ENCODE data around the gene HDAC11. TPM values are rescaled to one million over a fixed set of nuclear protein-coding genes. Genes with fewer than 3 reads are reported as not detected.

HDAC11 gene
- total and polyA plus RNA-seq, 9 of the 15 experiments (the other 6 are each of a cell fraction or from before 2014, with no cell fraction given): 0.60 to 6.0 (median 4.5) TPM

DNA sequence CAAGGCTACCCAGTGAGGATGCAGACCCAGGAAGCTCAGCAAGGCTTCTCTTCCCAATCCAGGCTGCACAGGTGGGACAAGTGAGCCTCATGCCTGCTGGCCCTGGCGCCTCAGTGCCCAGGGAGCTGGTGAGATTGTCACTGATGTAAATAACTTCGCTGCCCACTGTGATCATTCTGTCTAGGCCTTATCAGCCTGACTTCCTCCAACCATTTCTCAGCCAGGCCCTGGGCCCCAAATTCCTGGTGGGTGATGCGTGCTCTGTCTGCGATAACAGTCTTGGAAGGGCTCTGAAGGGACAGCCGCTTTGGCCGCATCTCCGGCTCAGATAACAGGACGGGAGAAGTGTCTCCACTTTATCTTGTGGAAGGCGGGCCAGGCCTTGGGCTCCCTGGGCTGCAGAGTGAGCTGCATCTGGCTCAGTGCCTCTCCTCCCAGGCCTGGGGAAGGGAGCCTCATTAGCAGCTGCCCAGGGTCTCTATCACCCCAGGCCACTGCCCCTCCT, 66.6 kb downstream of the HDAC11 start (continued):
- TF ChIP-seq, protein P1, sequence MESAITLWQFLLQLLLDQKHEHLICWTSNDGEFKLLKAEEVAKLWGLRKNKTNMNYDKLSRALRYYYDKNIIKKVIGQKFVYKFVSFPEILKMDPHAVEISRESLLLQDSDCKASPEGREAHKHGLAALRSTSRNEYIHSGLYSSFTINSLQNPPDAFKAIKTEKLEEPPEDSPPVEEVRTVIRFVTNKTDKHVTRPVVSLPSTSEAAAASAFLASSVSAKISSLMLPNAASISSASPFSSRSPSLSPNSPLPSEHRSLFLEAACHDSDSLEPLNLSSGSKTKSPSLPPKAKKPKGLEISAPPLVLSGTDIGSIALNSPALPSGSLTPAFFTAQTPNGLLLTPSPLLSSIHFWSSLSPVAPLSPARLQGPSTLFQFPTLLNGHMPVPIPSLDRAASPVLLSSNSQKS (CRISPR knock-in tag; IDR thresholded peaks at IDR 0.05): no peak
- TF ChIP-seq NFYB (IDR thresholded peaks at IDR 0.05; ENCODE audit: extremely low read depth, insufficient read length): no peak
- no peak for TF ChIP-seq SREBF2 (CRISPR knock-in tag; IDR thresholded peaks at IDR 0.05)
- TF ChIP-seq, protein P2, sequence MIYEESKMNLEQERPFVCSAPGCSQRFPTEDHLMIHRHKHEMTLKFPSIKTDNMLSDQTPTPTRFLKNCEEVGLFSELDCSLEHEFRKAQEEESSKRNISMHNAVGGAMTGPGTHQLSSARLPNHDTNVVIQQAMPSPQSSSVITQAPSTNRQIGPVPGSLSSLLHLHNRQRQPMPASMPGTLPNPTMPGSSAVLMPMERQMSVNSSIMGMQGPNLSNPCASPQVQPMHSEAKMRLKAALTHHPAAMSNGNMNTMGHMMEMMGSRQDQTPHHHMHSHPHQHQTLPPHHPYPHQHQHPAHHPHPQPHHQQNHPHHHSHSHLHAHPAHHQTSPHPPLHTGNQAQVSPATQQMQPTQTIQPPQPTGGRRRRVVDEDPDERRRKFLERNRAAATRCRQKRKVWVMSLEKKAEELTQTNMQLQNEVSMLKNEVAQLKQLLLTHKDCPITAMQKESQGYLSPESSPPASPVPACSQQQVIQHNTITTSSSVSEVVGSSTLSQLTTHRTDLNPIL (CRISPR knock-in tag; IDR thresholded peaks at IDR 0.05): no peak
- no peak for TF ChIP-seq ZNF695 (CRISPR knock-in tag; IDR thresholded peaks at IDR 0.05)
- TF ChIP-seq TRIM24 (IDR thresholded peaks at IDR 0.05): peak; percentile 89 to 95
- TF ChIP-seq HCFC1 (IDR thresholded peaks at IDR 0.05; ENCODE audit: low read depth, low read length): no peak
- TF ChIP-seq RBM25 (IDR thresholded peaks at IDR 0.05; ENCODE audit: low read depth, low read length, severe bottlenecking): no peak
- no peak for TF ChIP-seq CHD2 (IDR thresholded peaks at IDR 0.05; ENCODE audit: low read depth, low read length)
- no peak for TF ChIP-seq SMAD2 (IDR thresholded peaks at IDR 0.05; ENCODE audit: low read depth, low read length)
- TF ChIP-seq ZBED1 (IDR thresholded peaks at IDR 0.05): no peak
- TF ChIP-seq, protein P3, sequence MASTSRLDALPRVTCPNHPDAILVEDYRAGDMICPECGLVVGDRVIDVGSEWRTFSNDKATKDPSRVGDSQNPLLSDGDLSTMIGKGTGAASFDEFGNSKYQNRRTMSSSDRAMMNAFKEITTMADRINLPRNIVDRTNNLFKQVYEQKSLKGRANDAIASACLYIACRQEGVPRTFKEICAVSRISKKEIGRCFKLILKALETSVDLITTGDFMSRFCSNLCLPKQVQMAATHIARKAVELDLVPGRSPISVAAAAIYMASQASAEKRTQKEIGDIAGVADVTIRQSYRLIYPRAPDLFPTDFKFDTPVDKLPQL (IDR thresholded peaks at IDR 0.05; ENCODE audit: extremely low read depth, insufficient read length): no peak
- TF ChIP-seq JUN (IDR thresholded peaks at IDR 0.05; ENCODE audit: borderline replicate concordance, low read depth, low read length): peak; percentile 83
- peak; percentile 68; the same call in 1 of the 2 replicates for TF ChIP-seq JUN (CRISPR knock-in tag; IDR thresholded peaks at IDR 0.05; ENCODE audit: borderline replicate concordance)
- TF ChIP-seq SPI1 (IDR thresholded peaks at IDR 0.05; ENCODE audit: borderline replicate concordance, low read depth, low read length): peak; percentile 63; the same call in 1 of the 2 replicates
- no peak for TF ChIP-seq ZNF146 (CRISPR knock-in tag; IDR thresholded peaks at IDR 0.05; ENCODE audit: unreplicated experiment)
- peak; percentile 72; the same call in 1 of the 2 replicates for TF ChIP-seq ATF3 (IDR thresholded peaks at IDR 0.05)
- no peak for TF ChIP-seq ATF3 (CRISPR knock-in tag; conservative IDR thresholded peaks at IDR 0.05)
- TF ChIP-seq CEBPG (CRISPR knock-in tag; IDR thresholded peaks at IDR 0.05): no peak
- no peak for TF ChIP-seq CEBPG (tag; conservative IDR thresholded peaks at IDR 0.05 in 1 of 2, IDR thresholded peaks at IDR 0.05 in 1 of 2)
- peak; percentile 97 for TF ChIP-seq MTA3 (IDR thresholded peaks at IDR 0.05; ENCODE audit: borderline replicate concordance)
- peak; percentile 97 for TF ChIP-seq ARID1B (IDR thresholded peaks at IDR 0.05)
- TF ChIP-seq, protein P4, sequence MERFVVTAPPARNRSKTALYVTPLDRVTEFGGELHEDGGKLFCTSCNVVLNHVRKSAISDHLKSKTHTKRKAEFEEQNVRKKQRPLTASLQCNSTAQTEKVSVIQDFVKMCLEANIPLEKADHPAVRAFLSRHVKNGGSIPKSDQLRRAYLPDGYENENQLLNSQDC (CRISPR knock-in tag; IDR thresholded peaks at IDR 0.05): no peak
- peak; percentile 87 for TF ChIP-seq SMARCC2 (IDR thresholded peaks at IDR 0.05; ENCODE audit: low read depth)
- TF ChIP-seq SRSF9 (IDR thresholded peaks at IDR 0.05; ENCODE audit: borderline replicate concordance, low read depth, low read length): no peak
- TF ChIP-seq BRD9 (IDR thresholded peaks at IDR 0.05; ENCODE audit: low read depth, partially characterized antibody): no peak
- TF ChIP-seq KAT8 (IDR thresholded peaks at IDR 0.05; ENCODE audit: low read depth): no peak
- no peak for TF ChIP-seq HDAC3 (IDR thresholded peaks at IDR 0.05; ENCODE audit: borderline replicate concordance, partially characterized antibody)

All from K562 (cell line).